Measurements from ENCODE around the gene NUMB.
"Not testable (repeated sequence)": the region's sequence is repeated elsewhere in the genome, so short reads cannot be mapped to it uniquely, and the experiment has no call there.

Gene NUMB

DNA sequence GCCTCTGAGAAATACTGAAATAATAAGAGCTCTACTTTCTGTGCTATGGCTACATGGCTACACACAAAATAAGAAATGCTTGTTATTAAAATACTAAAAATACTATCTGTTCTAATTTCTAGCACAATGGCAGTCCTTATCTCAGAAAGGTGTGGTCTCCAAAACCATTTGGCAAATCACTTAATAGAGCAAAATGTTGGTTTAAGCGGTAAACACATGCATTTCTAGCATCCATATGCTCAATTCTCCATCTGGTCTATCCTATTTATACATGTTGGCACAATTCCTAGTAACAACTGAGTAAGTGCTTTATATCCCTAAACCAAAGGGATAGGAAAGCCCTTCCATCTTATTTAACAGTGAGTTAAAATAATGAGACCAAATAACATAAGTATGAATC is 114.0 kb downstream of the NUMB start:
- DNase-seq: no peak

GRCh38 chr14:73342670-73343069 is 115.7 kb downstream of the NUMB start:
- DNase-seq: no peak

DNA sequence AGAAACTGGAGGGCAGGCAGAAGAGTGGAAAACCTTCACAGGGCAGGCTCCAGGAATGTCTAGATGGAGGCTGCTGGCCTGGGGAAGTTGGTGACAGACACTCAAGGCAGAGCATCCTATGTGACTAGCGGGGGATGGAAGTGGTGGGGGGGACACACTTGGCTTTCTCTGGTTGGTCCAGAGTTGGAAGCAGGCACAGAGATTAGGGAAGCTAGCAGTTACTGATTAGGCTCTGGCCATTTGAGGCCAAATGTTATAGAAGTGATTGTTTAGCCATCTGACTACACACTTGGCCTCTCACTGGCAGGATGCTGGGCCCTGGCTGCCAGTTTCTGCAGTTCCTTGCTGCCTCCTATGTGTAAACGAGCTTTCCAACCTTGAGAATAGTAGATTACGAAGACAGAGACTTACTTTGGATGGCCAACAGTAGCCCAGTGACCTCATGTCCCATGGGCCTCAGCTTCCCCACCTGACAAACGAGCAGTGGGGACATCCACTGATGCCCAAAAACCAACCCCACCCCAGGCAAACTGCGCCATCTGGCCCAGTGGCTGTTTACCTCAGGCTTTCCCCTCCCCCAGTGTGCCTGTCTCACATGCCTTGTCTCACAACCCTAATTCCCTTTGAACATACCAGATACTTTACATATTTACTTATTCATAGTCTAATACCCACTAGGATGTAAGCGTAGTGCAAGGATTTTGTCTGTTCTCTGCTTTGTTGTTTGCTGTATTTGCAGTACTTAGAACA is 118.3 kb downstream of the NUMB start:
- DNase-seq: no peak

- no peak for DNase-seq
Measured at GRCh38 chr14:73339206-73339605, 119.1 kb downstream of the NUMB start.

GRCh38 chr14:73338551-73338950 is 119.8 kb downstream of the NUMB start:
- no peak for DNase-seq

DNA sequence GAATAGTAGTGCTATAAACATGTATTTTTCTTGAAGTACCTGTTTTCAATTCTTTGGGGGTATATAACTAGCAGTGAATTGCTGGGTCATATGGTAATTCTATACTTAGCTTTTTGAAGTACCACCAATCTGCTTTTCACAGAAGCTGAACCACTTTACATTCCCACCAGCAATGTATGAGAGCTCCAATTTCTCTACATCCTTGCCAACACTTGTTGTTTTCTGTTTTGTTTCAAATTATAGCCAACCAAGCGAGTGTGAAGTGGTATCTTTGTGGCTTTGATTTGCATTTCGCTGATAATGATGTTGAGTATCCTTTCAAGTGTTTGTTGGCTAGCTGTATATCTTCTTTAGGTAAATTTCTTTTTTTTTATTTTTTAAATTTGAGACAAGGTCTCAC is 125.3 kb downstream of the NUMB start:
- no peak for DNase-seq

- DNase-seq: no peak
Measured at GRCh38 chr14:73325630-73326299, 132.6 kb downstream of the NUMB start.

DNA sequence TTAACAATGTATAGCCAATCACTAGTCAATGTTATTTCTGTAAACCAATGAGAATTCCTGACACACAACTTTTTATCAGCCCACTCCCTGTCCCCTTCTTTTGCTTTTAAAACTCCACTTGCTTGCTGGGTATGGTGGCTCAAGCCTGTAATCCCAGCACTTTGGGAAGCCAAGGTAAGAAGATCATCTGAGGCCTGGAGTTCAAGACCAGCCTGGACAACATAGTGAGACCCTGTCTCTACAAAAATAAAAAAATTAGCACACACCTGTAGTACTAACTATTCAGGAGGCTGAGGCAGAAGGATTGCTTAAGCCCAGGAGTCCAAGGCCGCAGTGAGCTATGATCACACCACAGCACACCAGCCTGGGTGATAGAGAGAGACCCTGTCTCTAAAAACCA is 133.3 kb downstream of the NUMB start:
- DNase-seq: no peak

DNA sequence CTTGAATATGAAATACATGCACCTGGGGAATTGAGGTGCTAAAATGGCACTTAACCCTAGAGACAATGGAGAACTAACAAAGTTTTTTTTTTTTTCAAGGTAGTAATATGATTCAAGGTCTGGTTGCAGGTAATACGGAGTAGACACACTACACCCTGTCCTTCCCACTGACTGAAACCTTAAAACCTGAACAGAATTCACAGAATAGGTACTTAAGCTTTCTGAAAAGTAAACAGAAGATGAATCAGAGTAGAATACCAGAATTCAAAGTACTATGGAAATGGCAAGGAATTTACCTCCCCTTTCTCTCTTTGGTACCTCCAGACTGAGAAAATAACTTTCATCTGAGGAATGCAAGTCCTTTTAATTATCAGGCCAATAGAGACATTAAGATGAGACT is 133.8 kb downstream of the NUMB start:
- no peak for DNase-seq

- no peak for DNase-seq
Measured at GRCh38 chr14:73323896-73324399, 134.4 kb downstream of the NUMB start.

- no peak for DNase-seq
Measured at GRCh38 chr14:73313151-73313550, 145.2 kb downstream of the NUMB start.

- no peak for DNase-seq
Measured at GRCh38 chr14:73312687-73313086, 145.7 kb downstream of the NUMB start.

DNA sequence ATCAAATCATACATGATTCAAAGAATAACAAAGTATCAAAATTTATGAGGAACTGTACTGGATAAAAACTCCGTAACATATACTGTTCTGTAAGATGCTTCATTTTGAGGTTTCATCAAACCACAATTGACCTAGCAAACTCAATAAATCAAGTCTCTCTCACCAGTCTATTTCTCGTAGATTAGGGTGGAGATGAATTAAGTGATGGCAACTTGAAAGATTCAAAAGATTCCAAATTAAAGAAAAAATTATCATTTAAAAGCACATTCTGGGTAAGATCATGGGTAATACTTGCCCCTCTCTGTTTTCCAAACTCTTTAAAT is 146.7 kb downstream of the NUMB start:
- no peak for DNase-seq

DNA sequence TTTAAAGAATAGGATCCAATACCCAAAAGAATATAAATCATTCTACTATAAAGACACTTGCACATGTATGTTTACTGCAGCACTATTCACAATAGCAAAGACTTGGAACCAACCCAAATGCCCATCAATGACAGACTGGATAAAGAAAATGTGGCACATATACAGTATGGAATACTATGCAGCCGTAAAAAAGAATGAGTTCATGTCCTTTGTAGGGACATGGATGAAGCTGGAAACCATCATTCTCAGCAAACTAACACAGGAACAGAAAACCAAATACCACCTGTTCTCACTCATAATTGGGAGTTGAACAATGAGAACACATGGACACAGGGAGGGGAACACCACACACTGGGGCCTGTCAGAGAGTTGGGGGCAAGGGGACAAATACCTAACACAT is 149.1 kb downstream of the NUMB start:
- not testable (repeated sequence) for DNase-seq

DNA sequence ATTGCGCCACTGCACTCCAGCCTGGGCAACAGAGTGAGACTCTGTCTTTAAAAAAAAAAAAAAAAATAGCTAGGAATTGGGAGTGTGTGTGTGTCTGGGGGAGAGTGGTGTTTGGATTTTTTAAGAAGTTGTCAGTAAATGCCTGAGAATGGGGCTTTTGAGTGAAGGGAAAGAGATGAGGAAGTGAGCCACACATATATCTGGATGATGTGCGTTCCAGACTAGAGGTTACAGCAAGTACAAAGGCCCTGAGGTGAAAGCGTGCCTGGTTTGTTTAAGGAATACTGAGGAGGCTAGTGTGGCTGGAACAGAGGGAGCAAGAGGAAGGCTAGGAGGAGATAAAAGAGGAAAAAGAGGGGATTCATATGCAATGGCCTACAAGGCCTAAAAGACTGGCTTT is 151.1 kb downstream of the NUMB start:
- no peak for DNase-seq

DNA sequence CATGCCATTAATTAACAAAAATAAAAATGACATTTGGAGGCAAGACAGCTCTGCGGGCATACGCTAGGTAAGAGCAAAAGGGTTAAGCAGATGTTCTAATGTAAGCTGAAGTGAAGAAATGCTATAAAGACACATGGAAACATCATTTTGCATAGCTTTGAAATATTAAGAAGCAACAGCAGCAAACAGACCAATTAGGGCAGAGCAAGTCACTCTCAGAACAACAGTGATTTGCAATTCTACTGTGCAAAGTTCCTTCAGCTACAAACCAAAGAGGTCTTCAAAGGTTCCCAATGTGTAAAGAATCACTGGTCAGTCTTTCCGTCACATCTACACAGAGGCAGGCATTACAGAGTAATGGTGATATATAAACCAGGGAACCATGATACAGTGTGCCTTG is 152.8 kb downstream of the NUMB start:
- no peak for DNase-seq

DNA sequence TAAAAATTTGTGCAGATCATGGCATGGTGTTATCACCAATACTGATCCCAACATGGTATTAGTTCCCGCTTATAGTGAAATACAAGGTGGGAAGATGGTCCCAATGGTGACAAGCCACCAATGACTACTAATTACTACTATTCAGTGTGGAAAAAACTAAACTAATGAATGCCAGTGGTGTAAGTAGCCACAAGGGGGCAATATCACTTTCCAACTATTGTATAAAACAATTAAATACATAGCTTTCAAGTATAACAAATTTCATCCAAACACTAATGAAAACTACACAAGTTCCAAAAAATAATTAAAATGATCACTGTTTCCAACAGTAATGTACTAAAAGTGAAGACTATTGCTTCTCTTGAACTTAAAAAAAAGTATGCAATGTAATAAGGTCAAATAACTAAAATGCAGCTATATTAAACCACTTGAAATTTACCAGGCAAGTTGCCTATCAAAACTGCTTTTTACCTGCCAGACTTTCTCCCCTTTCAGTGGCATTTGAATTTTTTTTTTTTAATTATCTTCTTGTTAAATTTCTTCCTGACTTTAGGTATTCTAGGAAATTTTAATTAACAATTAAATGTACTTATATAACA is 163.0 kb downstream of the NUMB start:
- no peak for DNase-seq

DNA sequence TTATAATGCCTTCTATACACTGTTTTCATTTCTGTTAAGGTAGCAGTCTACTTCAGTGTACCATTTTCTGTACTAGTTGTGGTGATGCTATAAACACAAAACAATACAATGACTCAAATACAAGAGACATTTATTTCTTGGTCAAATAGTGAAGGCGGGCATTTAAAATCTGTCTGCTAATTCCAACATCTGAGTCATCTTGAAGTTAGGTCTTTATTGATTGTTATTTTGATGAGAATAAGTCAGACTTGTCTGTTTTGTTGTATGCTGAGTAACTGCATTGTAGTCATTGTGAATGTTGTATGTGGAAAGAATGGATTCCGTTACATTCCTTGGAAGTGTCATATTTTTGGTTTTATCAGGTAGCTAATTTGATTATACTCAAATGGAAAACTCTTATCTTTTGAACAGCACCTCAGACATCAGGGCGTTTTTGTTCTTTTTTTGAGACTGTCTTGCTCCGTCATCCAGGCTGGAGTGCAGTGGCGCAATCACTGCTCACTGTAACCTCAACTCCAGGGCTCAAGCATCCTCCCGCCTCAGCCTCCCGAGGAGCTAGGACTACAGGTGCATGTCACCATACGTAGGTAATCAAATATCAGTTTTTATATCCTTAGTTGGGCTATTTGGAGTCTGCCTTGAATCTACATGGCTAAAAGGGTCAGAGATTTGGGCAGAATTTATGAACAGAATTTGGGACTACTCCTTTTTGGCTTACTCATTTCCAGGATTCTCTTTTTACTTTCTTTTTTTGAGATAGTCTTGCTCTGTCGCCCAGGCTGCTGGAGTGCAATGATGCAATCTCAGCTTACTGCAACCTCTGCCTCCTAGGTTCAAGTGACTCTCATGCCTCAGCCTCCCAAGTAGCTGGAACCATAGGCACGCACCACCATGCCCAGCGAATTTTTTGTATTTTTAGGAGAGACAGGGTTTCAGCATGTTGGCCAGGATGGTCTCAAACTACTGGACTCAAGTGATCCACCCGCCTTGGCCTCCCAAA is 164.3 kb downstream of the NUMB start:
- DNase-seq: no peak

DNA sequence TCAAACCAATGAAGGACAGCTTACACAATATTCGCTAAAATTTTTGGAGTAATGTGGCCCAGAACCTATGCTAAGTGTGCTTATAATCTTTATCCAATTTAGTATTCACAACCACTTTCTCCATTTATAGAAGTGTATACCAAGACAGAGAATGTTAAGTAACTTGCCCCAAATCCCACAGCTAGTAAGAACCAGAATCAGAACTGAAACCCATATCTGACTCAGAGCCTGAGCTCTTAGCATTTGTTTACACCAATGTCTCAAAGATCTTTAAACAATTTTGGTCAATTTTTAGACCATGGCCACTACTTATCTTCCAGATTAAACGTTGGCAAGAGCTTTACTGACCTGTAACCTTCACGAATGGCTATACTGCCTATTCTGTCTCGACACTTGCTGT is 168.1 kb downstream of the NUMB start:
- no peak for DNase-seq

- no peak for DNase-seq
Measured at GRCh38 chr14:73289729-73290128, 168.6 kb downstream of the NUMB start.

- no peak for DNase-seq
Measured at GRCh38 chr14:73289308-73289707, 169.0 kb downstream of the NUMB start.

DNA sequence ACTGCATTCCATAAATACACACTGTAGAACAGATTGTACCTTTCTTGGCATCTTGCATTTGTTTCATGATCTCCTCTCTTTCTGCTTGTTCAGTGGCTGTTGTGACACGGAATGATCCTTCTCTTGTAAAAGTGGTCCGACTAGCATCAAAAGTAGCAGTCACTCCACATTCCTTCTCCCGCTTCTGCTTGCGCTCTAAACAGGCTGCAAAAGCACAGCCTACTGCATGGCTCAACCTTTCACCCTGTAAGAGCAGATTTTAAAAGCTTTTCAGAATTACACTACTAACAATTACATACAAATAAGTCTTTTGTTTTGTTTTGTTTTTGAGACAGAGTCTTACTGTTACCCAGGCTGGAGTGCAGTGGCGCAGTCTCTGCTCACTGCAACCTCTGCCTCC is 171.3 kb downstream of the NUMB start:
- DNase-seq: no peak

DNA sequence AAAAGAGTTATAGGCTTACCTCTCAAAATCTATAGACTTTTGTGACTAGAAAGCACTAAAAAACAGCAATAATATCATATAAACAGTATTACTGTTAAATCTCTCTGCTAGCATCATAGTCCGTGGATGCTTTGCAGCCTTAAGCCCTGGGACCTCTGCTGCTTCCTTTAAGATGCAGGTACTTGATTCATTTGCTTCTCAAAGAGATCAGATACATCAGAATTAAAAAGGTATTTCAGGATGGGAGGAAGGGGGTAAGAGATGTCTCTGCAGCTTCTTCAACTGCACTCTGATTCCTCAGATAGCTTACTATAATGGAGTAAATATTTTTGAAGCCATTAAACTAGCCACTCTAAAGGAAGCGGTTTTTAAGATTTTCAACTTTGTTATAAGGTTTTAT is 171.7 kb downstream of the NUMB start:
- DNase-seq: no peak

Measured in femur (tissue), 1 donor.